Vagina (tissue), 2 donors: Measurements from ENCODE around the gene POU2F2. TPM values are rescaled to one million over a fixed set of nuclear protein-coding genes. Genes with fewer than 3 reads are reported as not detected.

Experiments
- DNase-seq, 2 donors: peaks; one replicate each; pipeline ENCODE4 v3.0.0-alpha.2; 2017; ENCODE audit errors: extremely low spot score in 2 of 2
- H3K27ac ChIP-seq: fragments of 200-600 bp; sonication (generic); one replicate; pipeline ENCODE4 v1.5.1; 2019
- H3K27me3 ChIP-seq: fragments of 200-600 bp; sonication (generic); one replicate; pipeline ENCODE4 v1.5.1; 2019
- H3K36me3 ChIP-seq, 2 donors: fragments of 200-600 bp; sonication (generic); one replicate each; pipeline ENCODE4 v1.5.1; 2017 to 2019
- H3K4me1 ChIP-seq: fragments of 200-600 bp; sonication (generic); one replicate; pipeline ENCODE4 v1.5.1; 2019
- H3K4me3 ChIP-seq, 2 donors: fragments of 200-600 bp; sonication (generic); 1 replicate in 1 of 2; 2 replicates in 1 of 2; pipeline ENCODE4 v1.5.1; 2016 to 2019
- H3K9me3 ChIP-seq: fragments of 200-600 bp; sonication (generic); one replicate; pipeline ENCODE4 v1.5.1; 2019
- POLR2A ChIP-seq, 2 donors: fragments of 450-650 bp; IDR thresholded peaks; one replicate each; pipeline ENCODE4 v1.6.1; 2017; ENCODE audit warnings: antibody characterized with exemption in 2 of 2, mild to moderate bottlenecking in 2 of 2, moderate library complexity in 2 of 2
- POLR2AphosphoS5 ChIP-seq, 2 donors: sonication (generic); formaldehyde crosslinking; IDR thresholded peaks; one replicate each; pipeline ENCODE4 v1.9.0; 2017; ENCODE audit warnings: antibody characterized with exemption in 2 of 2, mild to moderate bottlenecking in 2 of 2, low read depth in 1 of 2; ENCODE audit not compliant: insufficient read depth in 1 of 2
- intact Hi-C: fragments of 100-400 bp; cut with DNase I; formaldehyde crosslinking; loops from one replicate; pipeline ENCODE4 v1.15.1; 2023
- total RNA-seq: library from RNA; depleted of rRNA; stranded (reverse); fragments of >200 nt; gene quantifications from one replicate; pipeline ENCODE4 v1.2.3, GENCODE V29; 2016
- TF ChIP-seq, protein P1 (sequence below), 3 experiments: fragments of 450-650 bp in 2 of 3; fragments of 200-600 bp in 1 of 3; sonication (generic) in 1 of 3; IDR thresholded peaks; one replicate each; pipeline ENCODE4 v1.5.1; 2017 to 2019; ENCODE audit warnings: antibody characterized with exemption in 3 of 3, mild to moderate bottlenecking in 2 of 3, moderate library complexity in 2 of 3

Gene POU2F2
- total RNA-seq, result 0.74 TPM

DNA sequence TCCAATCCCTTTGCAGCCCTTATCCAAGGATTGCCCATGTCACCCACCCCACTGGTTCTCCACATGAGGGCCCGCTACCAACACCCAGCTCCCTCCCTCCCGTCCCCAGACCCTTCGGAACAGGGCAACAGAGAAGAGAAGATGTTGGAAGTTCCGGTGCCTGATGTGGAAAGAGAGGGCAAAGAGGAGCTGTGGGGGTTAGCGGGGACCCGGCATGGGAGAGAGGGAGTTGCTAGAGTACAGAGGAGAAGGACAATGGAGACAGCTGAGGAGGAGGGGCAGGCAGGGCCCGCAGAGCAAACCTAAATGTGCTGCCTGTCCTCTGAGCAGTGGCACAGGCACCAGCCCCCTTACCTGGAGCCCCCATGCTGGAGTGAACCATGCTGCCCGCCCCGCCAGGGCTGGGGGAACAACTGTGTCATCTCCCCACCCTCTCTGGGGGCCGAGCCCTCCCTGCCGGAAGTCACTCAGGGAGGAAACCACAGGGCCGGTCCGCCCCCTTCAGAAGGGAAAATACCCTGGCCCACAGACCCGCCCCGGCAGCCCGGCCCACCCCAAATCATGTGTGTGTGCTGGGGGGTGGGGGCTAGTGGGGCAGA is at the start of gene POU2F2:
TSS of gene POU2F2 (minus strand) at position 417 of the 599 bp plus-strand sequence. CDS start at position 382, 35 bp downstream.
- intact Hi-C loops, result loop anchor here (5.0 kb wide), 1 partner anchor 50 kb away; no protein-coding TSS in a partner anchor
- peaks cover 14% of the 10 kb centered on the region for H3K4me1 ChIP-seq
- TF ChIP-seq, protein P1, sequence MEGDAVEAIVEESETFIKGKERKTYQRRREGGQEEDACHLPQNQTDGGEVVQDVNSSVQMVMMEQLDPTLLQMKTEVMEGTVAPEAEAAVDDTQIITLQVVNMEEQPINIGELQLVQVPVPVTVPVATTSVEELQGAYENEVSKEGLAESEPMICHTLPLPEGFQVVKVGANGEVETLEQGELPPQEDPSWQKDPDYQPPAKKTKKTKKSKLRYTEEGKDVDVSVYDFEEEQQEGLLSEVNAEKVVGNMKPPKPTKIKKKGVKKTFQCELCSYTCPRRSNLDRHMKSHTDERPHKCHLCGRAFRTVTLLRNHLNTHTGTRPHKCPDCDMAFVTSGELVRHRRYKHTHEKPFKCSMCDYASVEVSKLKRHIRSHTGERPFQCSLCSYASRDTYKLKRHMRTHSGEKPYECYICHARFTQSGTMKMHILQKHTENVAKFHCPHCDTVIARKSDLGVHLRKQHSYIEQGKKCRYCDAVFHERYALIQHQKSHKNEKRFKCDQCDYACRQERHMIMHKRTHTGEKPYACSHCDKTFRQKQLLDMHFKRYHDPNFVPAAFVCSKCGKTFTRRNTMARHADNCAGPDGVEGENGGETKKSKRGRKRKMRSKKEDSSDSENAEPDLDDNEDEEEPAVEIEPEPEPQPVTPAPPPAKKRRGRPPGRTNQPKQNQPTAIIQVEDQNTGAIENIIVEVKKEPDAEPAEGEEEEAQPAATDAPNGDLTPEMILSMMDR (IDR thresholded peaks at IDR 0.05), result no peak
- TF ChIP-seq POLR2AphosphoS5 (IDR thresholded peaks at IDR 0.05; ENCODE audit: insufficient read depth in 1 of 2, low read depth in 1 of 2) (no peak), POLR2A (IDR thresholded peaks at IDR 0.05) (no peak)
- H3K27me3 ChIP-seq, result no peaks in the 10 kb centered on the region
- DNase-seq, result no peak
- no peaks in the 10 kb centered on the region for H3K36me3 ChIP-seq
- no peaks in the 10 kb centered on the region for H3K9me3 ChIP-seq
- H3K27ac ChIP-seq, result no peak within 1 kb of the TSS
- peak within 1 kb of the TSS; percentile 20 to 25 for H3K4me3 ChIP-seq

DNA sequence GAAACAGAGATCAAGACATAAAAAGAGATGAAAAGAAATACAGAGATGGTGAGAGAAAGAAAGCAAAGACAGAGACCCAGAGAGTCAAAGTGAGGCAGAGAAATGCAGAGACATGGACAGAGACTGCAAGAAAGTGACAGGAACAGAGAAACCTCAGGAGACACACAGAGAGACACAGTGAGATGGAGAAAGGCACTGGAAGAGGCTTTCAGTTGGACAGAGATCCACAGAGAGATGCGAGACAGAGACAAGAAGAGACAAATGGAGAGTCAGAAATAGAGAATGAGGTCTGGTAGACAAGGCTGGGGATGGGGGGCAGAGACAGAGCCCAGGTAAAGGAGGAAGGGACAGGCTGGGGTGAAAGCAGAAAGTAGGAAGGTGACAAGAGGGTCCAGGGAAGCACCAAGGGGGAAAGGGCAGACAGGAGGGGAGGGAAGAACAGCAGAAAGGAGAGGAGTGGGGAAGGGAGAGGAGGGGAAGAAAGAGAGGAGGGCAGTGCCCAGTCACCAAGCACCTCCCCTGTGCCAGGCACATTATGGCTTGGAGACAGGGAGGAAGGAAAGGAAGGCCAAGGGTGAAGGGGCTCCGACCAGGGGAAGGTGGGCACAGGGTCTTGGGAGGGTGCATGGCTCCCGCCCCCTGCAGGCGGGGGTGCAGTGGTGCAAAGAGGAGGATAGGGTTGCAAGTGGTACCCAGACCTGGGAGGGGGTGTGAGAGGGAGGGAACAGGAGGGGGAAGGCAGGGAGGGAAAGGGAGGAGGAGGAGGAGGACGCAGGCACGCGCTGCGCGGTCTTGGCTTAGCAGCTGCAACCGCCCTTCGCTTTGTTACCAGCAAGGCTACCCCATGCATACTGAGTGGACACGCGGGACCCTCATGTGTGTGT is 46.8 kb upstream of the POU2F2 start:
- no peaks in the 10 kb centered on the region for H3K9me3 ChIP-seq
- TF ChIP-seq POLR2AphosphoS5 (IDR thresholded peaks at IDR 0.05; ENCODE audit: insufficient read depth in 1 of 2, low read depth in 1 of 2), result no peak
- TF ChIP-seq, protein P1 (IDR thresholded peaks at IDR 0.05), result no peak
- no peak for TF ChIP-seq POLR2A (IDR thresholded peaks at IDR 0.05)
- peaks cover 17% of the 10 kb centered on the region for H3K4me1 ChIP-seq
- no peak for DNase-seq
- intact Hi-C loops, result no loop called here
- H3K27me3 ChIP-seq, result peaks cover 3% of the 10 kb centered on the region
- no peak overlapping the region for H3K4me3 ChIP-seq
- no peak overlapping the region for H3K27ac ChIP-seq
- no peaks in the 10 kb centered on the region for H3K36me3 ChIP-seq

DNA sequence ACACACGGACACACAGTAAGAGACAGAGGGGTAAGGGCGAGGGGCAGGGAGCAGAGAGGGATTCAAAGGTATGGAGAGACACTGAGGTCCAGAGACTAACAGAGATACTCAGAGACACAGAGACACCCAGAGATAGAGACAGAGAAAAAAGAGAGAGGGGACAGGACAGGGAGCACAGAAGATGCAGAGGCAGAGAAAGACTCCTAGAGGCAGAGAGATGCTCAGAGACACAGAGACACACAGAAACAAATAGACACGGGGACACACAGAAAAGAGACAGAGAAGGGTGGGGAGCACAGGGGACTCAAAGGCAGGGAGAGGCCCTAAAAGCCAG is 45.4 kb upstream of the POU2F2 start:
- H3K27me3 ChIP-seq, result peaks cover 3% of the 10 kb centered on the region
- H3K27ac ChIP-seq, result no peak overlapping the region
- TF ChIP-seq POLR2A (IDR thresholded peaks at IDR 0.05), result no peak
- no peak for TF ChIP-seq POLR2AphosphoS5 (IDR thresholded peaks at IDR 0.05; ENCODE audit: insufficient read depth in 1 of 2, low read depth in 1 of 2)
- TF ChIP-seq, protein P1 (IDR thresholded peaks at IDR 0.05), result no peak
- H3K4me3 ChIP-seq, result peak overlapping the region in 1 of 2 donors; percentile 62
- intact Hi-C loops, result no loop called here
- H3K9me3 ChIP-seq, result no peaks in the 10 kb centered on the region
- no peak for DNase-seq
- H3K4me1 ChIP-seq, result peaks cover 17% of the 10 kb centered on the region
- H3K36me3 ChIP-seq, result no peaks in the 10 kb centered on the region

DNA sequence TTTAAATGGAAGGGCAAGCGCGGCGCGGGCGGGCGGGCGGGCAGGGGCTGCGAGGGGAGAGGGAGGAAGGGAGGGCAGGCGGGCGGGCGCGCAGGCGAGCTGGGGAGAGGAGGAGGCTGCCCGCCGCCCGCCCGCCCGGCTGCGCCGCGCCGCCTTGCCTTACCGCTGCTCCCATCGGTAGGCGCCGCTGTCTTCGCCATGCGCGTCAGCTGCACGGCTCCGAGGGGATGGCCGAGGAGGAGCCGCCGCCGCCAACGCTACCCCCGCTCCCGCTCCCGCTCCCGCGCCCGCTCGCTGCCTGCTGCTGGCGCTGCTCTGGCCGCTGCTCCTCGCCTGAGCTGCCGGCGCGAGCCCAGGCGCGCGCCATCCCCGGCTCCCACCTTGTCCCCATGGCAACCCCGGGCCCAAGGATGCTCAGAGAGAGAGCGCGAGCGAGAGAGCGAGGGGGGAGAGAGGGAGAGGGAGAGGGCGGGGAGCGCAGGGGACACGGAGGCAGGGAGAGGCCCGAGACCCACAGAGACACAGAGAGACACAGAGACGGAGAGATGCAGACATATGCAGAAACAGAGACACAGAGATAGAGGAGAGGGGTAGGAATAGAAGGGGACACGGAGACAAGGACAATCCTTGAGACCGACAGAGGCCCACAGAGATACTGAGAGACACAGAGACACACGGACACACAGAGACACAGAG is 44.9 kb upstream of the POU2F2 start:
- no peaks in the 10 kb centered on the region for H3K9me3 ChIP-seq
- H3K4me3 ChIP-seq, result peak overlapping the region; percentile 46 to 62
- peaks cover 17% of the 10 kb centered on the region for H3K4me1 ChIP-seq
- H3K36me3 ChIP-seq, result no peaks in the 10 kb centered on the region
- H3K27me3 ChIP-seq, result peaks cover 3% of the 10 kb centered on the region
- TF ChIP-seq POLR2A (IDR thresholded peaks at IDR 0.05), result no peak
- TF ChIP-seq POLR2AphosphoS5 (IDR thresholded peaks at IDR 0.05; ENCODE audit: insufficient read depth in 1 of 2, low read depth in 1 of 2), result no peak
- TF ChIP-seq, protein P1 (IDR thresholded peaks at IDR 0.05), result no peak
- H3K27ac ChIP-seq, result no peak overlapping the region
- intact Hi-C loops, result no loop called here
- DNase-seq, result no peak
